Right kidney (tissue), 1 donor: Measurements from ENCODE around the gene STK38L.

Experiments used
- DNase-seq: peaks from one replicate; pipeline ENCODE4 v3.0.0-alpha.2; 2016

The STK38L gene

GRCh38 chr12:27316947-27317346 is 72.9 kb downstream of the STK38L start:
- no peak for DNase-seq

GRCh38 chr12:27319409-27319808 is 75.3 kb downstream of the STK38L start:
- DNase-seq = no peak

GRCh38 chr12:27319848-27320247 is 75.8 kb downstream of the STK38L start:
- DNase-seq = no peak

GRCh38 chr12:27324530-27324929 is 80.4 kb downstream of the STK38L start:
- DNase-seq = no peak

GRCh38 chr12:27330846-27331245 is 86.8 kb downstream of the STK38L start:
- no peak for DNase-seq

- peak; percentile 12 for DNase-seq
These were observed 87.3 kb downstream of the STK38L start for GRCh38 chr12:27331291-27331926.

- DNase-seq = peak; percentile 1
These were observed 87.8 kb downstream of the STK38L start for GRCh38 chr12:27331927-27332324.

- peak; percentile 73 for DNase-seq
These were observed 88.3 kb downstream of the STK38L start for GRCh38 chr12:27332407-27332713.

- peak; percentile 74 for DNase-seq
These were observed 88.8 kb downstream of the STK38L start, which contains the start of gene BMAL2 for GRCh38 chr12:27332714-27333402. BMAL2 (plus strand) TSS chr12:27332836; CDS start chr12:27333073, 237 bp downstream.

GRCh38 chr12:27333403-27334009 is 89.4 kb downstream of the STK38L start:
- peak; percentile 71 for DNase-seq

- DNase-seq = peak; percentile 1
These were observed 90.1 kb downstream of the STK38L start for GRCh38 chr12:27334042-27334720.

GRCh38 chr12:27334721-27335082 is 90.6 kb downstream of the STK38L start:
- no peak for DNase-seq

GRCh38 chr12:27335364-27336281 is 91.5 kb downstream of the STK38L start:
- no peak for DNase-seq

- no peak for DNase-seq
These were observed 92.2 kb downstream of the STK38L start for GRCh38 chr12:27336282-27336653.

GRCh38 chr12:27337376-27337775 is 93.3 kb downstream of the STK38L start:
- DNase-seq = no peak

- DNase-seq = no peak
These were observed 94.4 kb downstream of the STK38L start for GRCh38 chr12:27338473-27338872.

- DNase-seq = no peak
These were observed 96.9 kb downstream of the STK38L start for GRCh38 chr12:27340971-27341370.

- no peak for DNase-seq
These were observed 98.5 kb downstream of the STK38L start for GRCh38 chr12:27342536-27342935.

- no peak for DNase-seq
These were observed 99.3 kb downstream of the STK38L start for GRCh38 chr12:27343255-27344000.

- no peak for DNase-seq
These were observed 100.2 kb downstream of the STK38L start for GRCh38 chr12:27344246-27344645.

GRCh38 chr12:27344760-27345159 is 100.7 kb downstream of the STK38L start:
- DNase-seq = no peak

GRCh38 chr12:27345376-27345775 is 101.3 kb downstream of the STK38L start:
- DNase-seq = no peak
